GM19193 (cell line): ENCODE measurements around the gene RBM27.
A peak's percentile ranks its signal among the peaks of the same experiment; 100 is the strongest.

Source experiments
- POLR2A ChIP-seq: IDR thresholded peaks from 4 replicates; pipeline ENCODE4 v1.6.1; 2011; ENCODE audit not compliant: insufficient read depth, insufficient read length; ENCODE audit errors: extremely low read depth

Gene RBM27

GRCh38 chr5:146203011-146203871 is at the start of gene RBM27:
Gene RBM27 (plus strand): TSS chr5:146203605. CDS start chr5:146203766, 161 bp downstream.
- TF ChIP-seq POLR2A: peak; percentile 84

GRCh38 chr5:146158255-146158654 is 45.1 kb upstream of the RBM27 start:
- TF ChIP-seq POLR2A: no peak

- TF ChIP-seq POLR2A: no peak
Measured at GRCh38 chr5:146164382-146164781, 39.0 kb upstream of the RBM27 start.

GRCh38 chr5:146165460-146165859 is 37.9 kb upstream of the RBM27 start:
- TF ChIP-seq POLR2A: no peak

- no peak for TF ChIP-seq POLR2A
Measured at GRCh38 chr5:146165903-146166302, 37.5 kb upstream of the RBM27 start.

GRCh38 chr5:146169076-146169475 is 34.3 kb upstream of the RBM27 start:
- TF ChIP-seq POLR2A: no peak

- no peak for TF ChIP-seq POLR2A
Measured at GRCh38 chr5:146173597-146173996, 29.8 kb upstream of the RBM27 start.

GRCh38 chr5:146176805-146177204 is 26.6 kb upstream of the RBM27 start:
- no peak for TF ChIP-seq POLR2A

GRCh38 chr5:146179696-146180095 is 23.7 kb upstream of the RBM27 start:
- no peak for TF ChIP-seq POLR2A

GRCh38 chr5:146185161-146185560 is 18.2 kb upstream of the RBM27 start:
- no peak for TF ChIP-seq POLR2A

- TF ChIP-seq POLR2A: no peak
Measured at GRCh38 chr5:146188358-146188757, 15.0 kb upstream of the RBM27 start.

- no peak for TF ChIP-seq POLR2A
Measured at GRCh38 chr5:146192571-146193043, 10.8 kb upstream of the RBM27 start.

GRCh38 chr5:146193285-146193684 is 10.1 kb upstream of the RBM27 start:
- TF ChIP-seq POLR2A: no peak

- no peak for TF ChIP-seq POLR2A
Measured at GRCh38 chr5:146196459-146197048, 6.9 kb upstream of the RBM27 start.

GRCh38 chr5:146199176-146199815 is 4.1 kb upstream of the RBM27 start:
- no peak for TF ChIP-seq POLR2A

- no peak for TF ChIP-seq POLR2A
Measured at GRCh38 chr5:146203872-146204192, 427 bp downstream of the RBM27 start.
